Activated naive CD8-positive, alpha-beta T cell treated with anti-CD3 and anti-CD28 coated beads, Interleukin-2, amount 50 U/mL, for 24 hours (primary cell): ENCODE measurements around the gene PTPRK.
A peak's percentile ranks its signal among the peaks of the same experiment; 100 is the strongest.
"Not testable (repeated sequence)": the region's sequence is repeated elsewhere in the genome, so short reads cannot be mapped to it uniquely, and the experiment has no call there.

Experiments used
- ATAC-seq: fragments of 150-1000 bp; cut with Tn5 transposase; one replicate; pipeline ENCODE4 v1.10.0; 2021
- DNase-seq: peaks from one replicate; pipeline ENCODE4 v3.0.0; 2021
- H3K27ac Mint-ChIP-seq: one replicate; pipeline ENCODE4 v1.8.0; 2021; ENCODE audit warnings: mild to moderate bottlenecking, mixed read lengths
- H3K27me3 Mint-ChIP-seq: one replicate; pipeline ENCODE4 v1.8.0; 2021; ENCODE audit warnings: mixed read lengths
- H3K36me3 Mint-ChIP-seq: one replicate; pipeline ENCODE4 v1.8.0; 2021; ENCODE audit warnings: low read depth, mixed read lengths
- H3K4me1 Mint-ChIP-seq: one replicate; pipeline ENCODE4 v1.8.0; 2021; ENCODE audit warnings: mixed read lengths
- H3K4me3 Mint-ChIP-seq: one replicate; pipeline ENCODE4 v1.8.0; 2021; ENCODE audit warnings: mild to moderate bottlenecking, moderate library complexity, mixed read lengths
- H3K9me3 Mint-ChIP-seq: one replicate; pipeline ENCODE4 v1.8.0; 2021; ENCODE audit warnings: mixed read lengths

The PTPRK gene

GRCh38 chr6:127933852-127934840 is 586.3 kb downstream of the PTPRK start:
- peaks cover 15% of the 10 kb centered on the region for H3K36me3 Mint-ChIP-seq
- DNase-seq (no peak), ATAC-seq (peak; percentile 83)
- peaks cover 10% of the 10 kb centered on the region for H3K9me3 Mint-ChIP-seq
- peak overlapping the region; percentile 68 for H3K4me3 Mint-ChIP-seq
- peak overlapping the region; percentile 93 for H3K27ac Mint-ChIP-seq
- no peaks in the 10 kb centered on the region for H3K27me3 Mint-ChIP-seq
- peaks cover 52% of the 10 kb centered on the region for H3K4me1 Mint-ChIP-seq

GRCh38 chr6:127933137-127933536 is 587.3 kb downstream of the PTPRK start:
- H3K36me3 Mint-ChIP-seq = peaks cover 16% of the 10 kb centered on the region
- ATAC-seq = peak; percentile 57
- H3K9me3 Mint-ChIP-seq = peaks cover 16% of the 10 kb centered on the region
- DNase-seq = no peak
- peak overlapping the region; percentile 55 for H3K27ac Mint-ChIP-seq
- no peak overlapping the region for H3K4me3 Mint-ChIP-seq
- peaks cover 42% of the 10 kb centered on the region for H3K4me1 Mint-ChIP-seq
- H3K27me3 Mint-ChIP-seq = no peaks in the 10 kb centered on the region

DNA sequence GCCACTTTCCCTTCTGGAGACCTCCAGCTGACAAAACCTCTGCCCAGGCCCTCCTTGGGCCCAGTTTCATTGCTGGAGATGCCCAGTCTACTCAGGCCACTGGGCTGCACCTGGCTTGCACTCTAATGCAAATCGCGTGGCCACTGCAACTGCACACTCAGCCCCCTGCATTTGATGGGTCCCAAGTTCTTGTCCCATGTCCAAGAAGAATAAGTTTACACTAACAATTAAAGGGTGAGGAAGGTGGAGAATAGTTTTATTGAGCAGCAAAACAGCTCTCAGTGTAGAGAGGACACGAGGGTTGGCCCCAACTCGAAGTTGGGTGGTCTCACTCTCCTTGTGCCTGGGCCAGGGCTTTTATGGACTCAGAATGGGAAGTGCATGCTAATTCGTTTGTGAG is 587.7 kb downstream of the PTPRK start:
- Mint-ChIP-seq H3K4me1 (peaks cover 38% of the 10 kb centered on the region), H3K4me3 (no peak overlapping the region), H3K27me3 (no peaks in the 10 kb centered on the region), H3K36me3 (peaks cover 16% of the 10 kb centered on the region), H3K27ac (peak overlapping the region; percentile 5), H3K9me3 (peaks cover 16% of the 10 kb centered on the region)
- ATAC-seq (no peak), DNase-seq (no peak)

GRCh38 chr6:127926441-127926840 is 594.0 kb downstream of the PTPRK start:
- H3K4me3 Mint-ChIP-seq, DNase-seq, H3K27me3 Mint-ChIP-seq, ATAC-seq, H3K27ac Mint-ChIP-seq: not testable (repeated sequence)
- Mint-ChIP-seq H3K4me1 (peaks cover 41% of the 10 kb centered on the region), H3K9me3 (peaks cover 23% of the 10 kb centered on the region), H3K36me3 (peaks cover 22% of the 10 kb centered on the region)

- ATAC-seq (peak; percentile 88), DNase-seq (no peak)
- H3K4me3 Mint-ChIP-seq = peak overlapping the region; percentile 7
- peaks cover 23% of the 10 kb centered on the region for H3K9me3 Mint-ChIP-seq
- H3K27me3 Mint-ChIP-seq = no peaks in the 10 kb centered on the region
- H3K4me1 Mint-ChIP-seq = peaks cover 61% of the 10 kb centered on the region
- peaks cover 19% of the 10 kb centered on the region for H3K36me3 Mint-ChIP-seq
- H3K27ac Mint-ChIP-seq = peak overlapping the region; percentile 82
Observed at GRCh38 chr6:127924440-127924839, 596.0 kb downstream of the PTPRK start.

- H3K27ac Mint-ChIP-seq = peak overlapping the region; percentile 82
- H3K4me1 Mint-ChIP-seq = peaks cover 65% of the 10 kb centered on the region
- peak overlapping the region; percentile 7 for H3K4me3 Mint-ChIP-seq
- no peak for DNase-seq
- H3K27me3 Mint-ChIP-seq = no peaks in the 10 kb centered on the region
- peaks cover 19% of the 10 kb centered on the region for H3K36me3 Mint-ChIP-seq
- peak; percentile 41 for ATAC-seq
- peaks cover 22% of the 10 kb centered on the region for H3K9me3 Mint-ChIP-seq
Observed at GRCh38 chr6:127924031-127924430, 596.4 kb downstream of the PTPRK start.

- peak overlapping the region; percentile 44 for H3K4me3 Mint-ChIP-seq
- peaks cover 74% of the 10 kb centered on the region for H3K4me1 Mint-ChIP-seq
- ATAC-seq (no peak), DNase-seq (no peak)
- no peaks in the 10 kb centered on the region for H3K27me3 Mint-ChIP-seq
- peak overlapping the region; percentile 73 for H3K27ac Mint-ChIP-seq
- peaks cover 17% of the 10 kb centered on the region for H3K9me3 Mint-ChIP-seq
- H3K36me3 Mint-ChIP-seq = peaks cover 17% of the 10 kb centered on the region
Observed at GRCh38 chr6:127923135-127923534, 597.3 kb downstream of the PTPRK start.

DNA sequence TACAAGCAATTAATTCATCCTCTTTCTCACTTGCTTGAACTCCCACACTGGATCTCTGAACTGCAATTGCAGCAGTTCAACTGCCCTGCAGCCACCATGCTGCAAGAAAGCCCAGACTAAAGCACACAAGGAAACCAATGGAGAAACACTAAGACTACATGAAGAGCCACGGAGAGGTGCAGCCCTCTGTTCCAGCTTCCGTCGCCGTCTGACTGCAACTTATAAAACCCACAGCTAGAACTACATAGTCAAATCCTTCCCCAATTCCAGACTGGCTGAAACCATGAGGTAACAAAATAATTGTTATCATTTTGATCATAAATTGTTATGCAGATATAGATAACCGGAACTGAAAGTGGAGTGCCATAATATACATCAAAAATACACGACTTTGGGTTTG is 598.4 kb downstream of the PTPRK start:
- DNase-seq (no peak), ATAC-seq (peak; percentile 16)
- Mint-ChIP-seq H3K36me3 (peaks cover 9% of the 10 kb centered on the region), H3K27ac (peak overlapping the region; percentile 73), H3K27me3 (no peaks in the 10 kb centered on the region), H3K9me3 (peaks cover 9% of the 10 kb centered on the region), H3K4me3 (peak overlapping the region; percentile 44), H3K4me1 (peaks cover 85% of the 10 kb centered on the region)

DNA sequence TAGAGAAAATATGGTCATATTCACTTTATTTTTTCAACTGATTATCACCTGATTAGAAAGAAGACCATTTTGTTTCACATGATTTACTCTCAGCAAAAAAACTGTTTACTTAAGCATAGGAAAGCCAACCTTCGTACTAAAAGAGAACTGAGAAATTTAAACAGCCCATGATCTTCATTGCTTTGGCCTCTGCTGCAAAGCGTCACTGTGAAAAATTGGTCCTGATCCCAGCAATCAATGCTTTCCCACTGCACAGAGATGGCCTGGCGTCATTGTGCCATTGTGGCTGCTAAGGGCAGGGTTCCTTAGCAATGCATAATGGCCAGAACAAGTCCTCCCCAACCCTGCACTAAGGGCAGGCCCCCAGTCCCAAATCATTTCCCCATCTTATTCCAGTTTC is 599.6 kb downstream of the PTPRK start:
- peaks cover 5% of the 10 kb centered on the region for H3K36me3 Mint-ChIP-seq
- H3K27ac Mint-ChIP-seq = no peak overlapping the region
- peaks cover 7% of the 10 kb centered on the region for H3K9me3 Mint-ChIP-seq
- peak overlapping the region; percentile 3 for H3K4me3 Mint-ChIP-seq
- no peaks in the 10 kb centered on the region for H3K27me3 Mint-ChIP-seq
- no peak for ATAC-seq
- no peak for DNase-seq
- H3K4me1 Mint-ChIP-seq = peaks cover 94% of the 10 kb centered on the region
